Measurements from ENCODE around the gene MINDY4.

MINDY4 gene

DNA sequence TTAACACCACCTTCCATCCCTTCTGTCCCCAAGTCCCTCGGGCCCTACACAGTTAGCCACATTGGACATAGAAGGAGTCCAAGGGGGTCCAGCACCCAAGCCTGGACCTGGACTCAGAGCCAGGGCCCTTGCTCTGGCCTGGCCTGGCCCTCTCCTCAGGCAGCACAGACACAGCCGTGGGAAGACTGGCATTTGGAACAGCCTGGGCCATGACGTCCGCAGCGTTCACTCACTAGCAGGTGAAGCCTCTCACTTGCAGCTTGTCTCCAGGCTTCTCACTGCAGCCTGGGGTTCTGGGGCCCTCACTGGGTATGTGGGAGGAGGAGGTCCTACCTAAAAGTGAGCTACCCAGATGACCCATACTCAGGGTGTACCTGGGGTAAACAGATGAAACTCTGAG lies 106.8 kb downstream of the MINDY4 start:
- H3K27me3 Mint-ChIP-seq = no peaks in the 10 kb centered on the region
- CTCF ChIA-PET = no interaction called here
- DNase-seq = no peak
- peaks cover 4% of the 10 kb centered on the region for H3K4me1 Mint-ChIP-seq
- no peak overlapping the region for H3K4me3 Mint-ChIP-seq
- H3K27ac Mint-ChIP-seq = no peak overlapping the region
- no peaks in the 10 kb centered on the region for H3K9me3 Mint-ChIP-seq
- H3K36me3 Mint-ChIP-seq = no peaks in the 10 kb centered on the region

- no peak overlapping the region for H3K27ac Mint-ChIP-seq
- peaks cover 4% of the 10 kb centered on the region for H3K4me1 Mint-ChIP-seq
- no peak for DNase-seq
- CTCF ChIA-PET = no interaction called here
- no peaks in the 10 kb centered on the region for H3K36me3 Mint-ChIP-seq
- H3K9me3 Mint-ChIP-seq = no peaks in the 10 kb centered on the region
- H3K27me3 Mint-ChIP-seq = no peaks in the 10 kb centered on the region
- no peak overlapping the region for H3K4me3 Mint-ChIP-seq
These were observed 108.2 kb downstream of the MINDY4 start for GRCh38 chr7:30879139-30880124.

GRCh38 chr7:30880125-30880720 lies 109.0 kb downstream of the MINDY4 start:
- peaks cover 4% of the 10 kb centered on the region for H3K4me1 Mint-ChIP-seq
- no peak overlapping the region for H3K27ac Mint-ChIP-seq
- CTCF ChIA-PET = no interaction called here
- no peaks in the 10 kb centered on the region for H3K27me3 Mint-ChIP-seq
- no peak overlapping the region for H3K4me3 Mint-ChIP-seq
- no peak for DNase-seq
- H3K36me3 Mint-ChIP-seq = no peaks in the 10 kb centered on the region
- H3K9me3 Mint-ChIP-seq = no peaks in the 10 kb centered on the region

DNA sequence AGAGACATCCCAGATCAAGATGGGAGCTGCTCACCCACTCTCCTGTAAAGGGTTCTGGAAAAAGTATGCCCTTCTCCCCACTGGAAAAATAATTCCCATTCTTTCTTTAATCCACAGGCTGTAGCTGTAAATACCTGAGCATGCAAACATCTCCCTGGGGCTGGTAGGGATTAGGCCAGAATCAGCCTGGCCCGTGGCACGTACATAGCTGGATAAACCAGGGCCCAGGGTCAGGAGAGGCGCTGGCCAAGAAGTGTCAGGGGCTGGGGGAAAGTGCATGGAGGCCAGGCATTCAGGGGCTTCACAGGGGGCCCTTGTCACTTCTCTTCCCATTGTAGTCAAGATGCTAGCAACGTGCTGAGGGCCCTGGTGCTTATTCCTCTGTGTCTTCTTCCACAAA lies 109.7 kb downstream of the MINDY4 start:
- Mint-ChIP-seq H3K4me1 (peaks cover 4% of the 10 kb centered on the region), H3K36me3 (no peaks in the 10 kb centered on the region), H3K27ac (no peak overlapping the region), H3K4me3 (no peak overlapping the region), H3K27me3 (no peaks in the 10 kb centered on the region), H3K9me3 (no peaks in the 10 kb centered on the region)
- no peak for DNase-seq
- CTCF ChIA-PET = no interaction called here

DNA sequence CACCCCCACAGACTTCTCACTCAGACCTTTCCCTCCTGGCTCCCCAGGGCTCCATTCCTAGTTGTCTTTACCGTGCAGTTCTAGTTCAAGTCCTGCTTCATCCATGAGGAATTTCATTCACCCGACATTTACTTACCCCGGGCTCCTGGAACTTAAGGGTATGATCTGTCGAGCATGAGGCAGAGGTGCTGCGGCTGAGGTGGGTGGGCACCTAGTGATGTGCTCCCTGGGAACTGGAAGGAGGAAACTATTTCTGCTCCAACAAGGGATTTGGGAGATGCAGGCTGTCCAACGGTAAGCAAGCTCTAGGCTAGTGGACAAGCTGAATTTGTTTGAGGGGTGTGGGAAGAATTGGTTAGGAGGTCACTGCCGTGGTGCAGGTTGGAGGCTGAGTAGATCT lies 110.2 kb downstream of the MINDY4 start:
- no peaks in the 10 kb centered on the region for H3K9me3 Mint-ChIP-seq
- CTCF ChIA-PET = no interaction called here
- H3K4me1 Mint-ChIP-seq = no peaks in the 10 kb centered on the region
- H3K4me3 Mint-ChIP-seq = no peak overlapping the region
- H3K36me3 Mint-ChIP-seq = no peaks in the 10 kb centered on the region
- no peaks in the 10 kb centered on the region for H3K27me3 Mint-ChIP-seq
- DNase-seq = no peak
- no peak overlapping the region for H3K27ac Mint-ChIP-seq

DNA sequence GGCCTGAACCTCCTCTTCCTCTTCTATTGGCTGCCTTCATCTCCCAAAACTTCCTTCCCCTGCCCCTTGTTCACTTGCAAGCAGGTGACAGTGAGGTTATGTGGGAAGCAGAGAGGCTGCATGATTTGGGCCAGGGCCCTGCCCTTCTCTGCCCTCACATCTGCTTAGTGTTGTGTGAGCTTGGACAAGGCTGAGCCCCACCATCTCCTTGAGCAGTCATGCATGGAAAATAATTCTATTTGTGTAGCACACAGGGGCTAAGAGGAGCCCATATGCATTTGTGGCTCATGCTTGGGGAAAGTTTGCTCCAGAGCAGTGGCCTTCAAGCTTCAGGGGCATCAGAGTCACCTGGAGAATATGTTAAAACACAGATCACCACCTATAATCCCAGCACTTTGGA lies 113.7 kb downstream of the MINDY4 start:
- Mint-ChIP-seq H3K4me3 (no peak overlapping the region), H3K27me3 (peaks cover 5% of the 10 kb centered on the region), H3K27ac (no peak overlapping the region), H3K36me3 (no peaks in the 10 kb centered on the region), H3K4me1 (no peaks in the 10 kb centered on the region), H3K9me3 (no peaks in the 10 kb centered on the region)
- no peak for DNase-seq
- CTCF ChIA-PET = no interaction called here

GRCh38 chr7:30886608-30887011 lies 115.4 kb downstream of the MINDY4 start:
- DNase-seq = no peak
- no peak overlapping the region for H3K27ac Mint-ChIP-seq
- no peaks in the 10 kb centered on the region for H3K4me1 Mint-ChIP-seq

GRCh38 chr7:30887464-30887872 lies 116.3 kb downstream of the MINDY4 start:
- Mint-ChIP-seq H3K4me1 (no peaks in the 10 kb centered on the region), H3K27me3 (peaks cover 14% of the 10 kb centered on the region), H3K9me3 (no peaks in the 10 kb centered on the region), H3K27ac (no peak overlapping the region), H3K4me3 (no peak overlapping the region), H3K36me3 (no peaks in the 10 kb centered on the region)
- CTCF ChIA-PET = no interaction called here
- no peak for DNase-seq

More at GRCh38 chr7:30886608-30887011, 115.4 kb downstream of the MINDY4 start:
- H3K9me3 Mint-ChIP-seq = no peaks in the 10 kb centered on the region
- H3K27me3 Mint-ChIP-seq = peaks cover 7% of the 10 kb centered on the region
- H3K36me3 Mint-ChIP-seq = no peaks in the 10 kb centered on the region
- CTCF ChIA-PET = no interaction called here
- H3K4me3 Mint-ChIP-seq = no peak overlapping the region

- CTCF ChIA-PET = no interaction called here
- Mint-ChIP-seq H3K36me3 (no peaks in the 10 kb centered on the region), H3K27ac (no peak overlapping the region), H3K4me1 (no peaks in the 10 kb centered on the region), H3K27me3 (peaks cover 14% of the 10 kb centered on the region), H3K9me3 (no peaks in the 10 kb centered on the region), H3K4me3 (no peak overlapping the region)
- no peak for DNase-seq
These were observed 117.5 kb downstream of the MINDY4 start for GRCh38 chr7:30888747-30889146.

- peaks cover 22% of the 10 kb centered on the region for H3K27me3 Mint-ChIP-seq
- H3K9me3 Mint-ChIP-seq = no peaks in the 10 kb centered on the region
- CTCF ChIA-PET = no interaction called here
- no peak for DNase-seq
- no peaks in the 10 kb centered on the region for H3K4me1 Mint-ChIP-seq
- H3K27ac Mint-ChIP-seq = no peak overlapping the region
- H3K4me3 Mint-ChIP-seq = no peak overlapping the region
- H3K36me3 Mint-ChIP-seq = no peaks in the 10 kb centered on the region
These were observed 119.0 kb downstream of the MINDY4 start for GRCh38 chr7:30890226-30890625.

DNA sequence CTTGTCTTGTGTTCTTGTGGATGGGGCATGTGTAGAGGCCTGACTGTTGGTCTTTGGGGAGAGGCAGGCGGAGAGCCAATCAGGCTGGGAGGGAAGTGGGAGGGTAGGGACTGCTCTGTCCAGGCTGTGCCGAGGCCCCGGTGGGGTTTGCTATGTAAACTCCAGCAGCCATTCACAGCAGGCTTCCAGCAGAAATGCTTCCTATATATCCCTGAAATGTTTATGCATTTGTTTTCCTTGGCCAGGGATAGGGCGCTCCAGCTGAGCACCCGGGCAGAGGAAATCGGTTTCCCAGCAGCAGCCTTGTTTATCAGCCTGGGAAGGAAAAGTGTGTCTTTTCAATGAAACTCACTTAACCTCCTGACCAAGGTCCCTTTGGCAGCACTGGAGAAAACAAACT lies 122.1 kb downstream of the MINDY4 start:
- no peak overlapping the region for H3K27ac Mint-ChIP-seq
- H3K27me3 Mint-ChIP-seq = peaks cover 27% of the 10 kb centered on the region
- no peak for DNase-seq
- CTCF ChIA-PET = no interaction called here
- no peak overlapping the region for H3K4me3 Mint-ChIP-seq
- no peaks in the 10 kb centered on the region for H3K9me3 Mint-ChIP-seq
- H3K4me1 Mint-ChIP-seq = no peaks in the 10 kb centered on the region
- H3K36me3 Mint-ChIP-seq = no peaks in the 10 kb centered on the region

DNA sequence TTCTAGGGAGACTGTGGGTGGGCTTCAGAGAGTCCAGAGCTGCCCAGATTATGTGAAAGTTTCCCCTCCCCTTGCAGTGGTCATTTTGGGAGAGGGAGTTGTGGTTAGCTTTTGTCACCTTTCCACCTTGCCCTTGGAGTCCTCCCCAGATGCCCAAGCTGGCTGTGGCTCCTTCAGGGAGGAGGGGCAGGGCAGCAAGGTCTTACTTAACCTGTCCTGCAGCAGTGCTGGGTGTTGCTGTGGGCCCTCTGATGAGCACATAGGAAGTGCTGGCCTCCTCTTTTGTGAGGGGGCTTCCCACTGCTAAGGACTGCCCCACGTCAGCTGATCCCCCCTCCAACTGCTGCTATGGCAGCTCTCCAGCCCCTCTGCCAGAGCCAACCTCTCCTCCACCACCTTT lies 122.8 kb downstream of the MINDY4 start:
- DNase-seq = no peak
- Mint-ChIP-seq H3K27me3 (peaks cover 27% of the 10 kb centered on the region), H3K9me3 (no peaks in the 10 kb centered on the region), H3K27ac (no peak overlapping the region), H3K4me3 (no peak overlapping the region), H3K4me1 (no peaks in the 10 kb centered on the region), H3K36me3 (no peaks in the 10 kb centered on the region)
- CTCF ChIA-PET = no interaction called here

DNA sequence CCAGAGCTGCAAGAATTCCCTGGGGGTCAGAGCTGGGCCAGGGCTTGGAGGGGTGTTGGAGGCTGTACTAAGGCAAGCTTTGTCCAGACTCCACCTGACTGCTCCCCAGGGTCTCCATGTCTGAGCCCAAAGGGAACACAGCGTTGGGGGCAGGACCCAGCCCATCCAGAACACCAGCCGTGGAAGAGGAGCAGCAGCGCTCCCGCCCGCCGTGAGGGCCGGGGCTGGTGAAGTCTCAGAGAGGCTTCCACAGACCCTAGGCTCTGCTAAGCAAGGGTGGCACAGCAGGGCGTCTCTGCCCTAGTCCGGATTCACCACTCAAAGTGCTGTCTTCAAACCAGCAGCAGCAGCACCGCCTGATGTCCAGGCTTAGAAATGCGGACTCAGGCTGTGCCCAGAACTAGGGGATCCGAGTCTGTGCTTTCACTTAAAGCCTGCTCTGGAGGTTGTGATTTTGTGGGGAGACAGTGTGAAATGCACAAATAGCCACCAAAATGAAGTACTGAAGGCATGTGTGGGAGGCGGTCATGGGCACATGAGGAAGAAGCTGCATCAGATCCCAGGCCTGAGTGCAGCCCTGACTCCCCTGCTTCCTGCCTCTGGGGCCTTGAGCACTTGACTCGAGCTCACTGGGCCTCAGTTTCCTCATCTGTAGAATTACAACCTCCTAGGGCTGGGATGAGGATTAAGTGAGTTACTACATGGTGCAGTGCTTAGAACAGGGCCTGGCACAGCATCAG lies 123.8 kb downstream of the MINDY4 start:
- H3K27ac Mint-ChIP-seq = no peak overlapping the region

GRCh38 chr7:30896036-30896435 lies 124.8 kb downstream of the MINDY4 start:
- Mint-ChIP-seq H3K27ac (no peak overlapping the region), H3K4me1 (peaks cover 1% of the 10 kb centered on the region), H3K4me3 (no peak overlapping the region), H3K9me3 (no peaks in the 10 kb centered on the region), H3K36me3 (no peaks in the 10 kb centered on the region), H3K27me3 (peaks cover 27% of the 10 kb centered on the region)
- no peak for DNase-seq
- CTCF ChIA-PET = no interaction called here

More for the DNA sequence above, 123.8 kb downstream of the MINDY4 start:
- Mint-ChIP-seq H3K4me3 (no peak overlapping the region), H3K27me3 (peaks cover 27% of the 10 kb centered on the region), H3K9me3 (no peaks in the 10 kb centered on the region), H3K36me3 (no peaks in the 10 kb centered on the region), H3K4me1 (no peaks in the 10 kb centered on the region)
- CTCF ChIA-PET = no interaction called here
- DNase-seq = no peak

All from activated naive CD4-positive, alpha-beta T cell treated with anti-CD3 and anti-CD28 coated beads, Interleukin-2, amount 10 ng/mL, durations not matched to agents 7 days and 5 days (primary cell).